HepG2 (cell line): ENCODE data around the gene USP7. TPM values are rescaled to one million over a fixed set of nuclear protein-coding genes. Genes with fewer than 3 reads are reported as not detected.

Source experiments
- BCL6 ChIP-seq: IDR thresholded peaks from 2 replicates; pipeline ENCODE4 v1.6.1; 2016; ENCODE audit warnings: missing genetic modification reagents, missing compliant biosample characterization
- CHCHD3 ChIP-seq: sonication (generic); formaldehyde crosslinking; IDR thresholded peaks from 2 replicates; pipeline ENCODE4 v1.8.0; 2022; ENCODE audit warnings: mild to moderate bottlenecking, missing genetic modification reagents, moderate library complexity
- FOXK1 ChIP-seq: sonication (generic); formaldehyde crosslinking; IDR thresholded peaks from 2 replicates; pipeline ENCODE4 v1.4.0; 2020; ENCODE audit warnings: low read depth, missing genetic modification reagents, borderline replicate concordance
- FOXO1 ChIP-seq: sonication (generic); formaldehyde crosslinking; IDR thresholded peaks from 2 replicates; pipeline ENCODE4 v1.4.0; 2020; ENCODE audit warnings: missing genetic modification reagents
- HOXD1 ChIP-seq: sonication (generic); formaldehyde crosslinking; IDR thresholded peaks from 2 replicates; pipeline ENCODE4 v1.5.0; 2020; ENCODE audit warnings: missing genetic modification reagents
- KLF9 ChIP-seq: IDR thresholded peaks from 2 replicates; pipeline ENCODE4 v1.6.1; 2016; ENCODE audit warnings: low read depth
- NFIC ChIP-seq: IDR thresholded peaks from 2 replicates; pipeline ENCODE4 v1.6.1; 2012; ENCODE audit warnings: mild to moderate bottlenecking, low read length, inconsistent platforms
- RBM39 ChIP-seq: fragments of 200-400 bp; formaldehyde crosslinking; IDR thresholded peaks from one replicate; pipeline ENCODE4 v1.6.1; 2018; ENCODE audit warnings: antibody characterized with exemption, mild to moderate bottlenecking, low read depth, low read length; ENCODE audit not compliant: poor library complexity, severe bottlenecking
- SKI ChIP-seq: fragments of 450-650 bp; IDR thresholded peaks from one replicate; pipeline ENCODE4 v1.6.1; 2018; ENCODE audit warnings: mild to moderate bottlenecking; ENCODE audit not compliant: partially characterized antibody
- SOX13 ChIP-seq, 3 experiments: fragments of 450-650 bp in 1 of 3; sonication (generic) in 1 of 3; formaldehyde crosslinking in 1 of 3; IDR thresholded peaks in 2 of 3; conservative IDR thresholded peaks in 1 of 3; 2 replicates each; pipeline versions ENCODE4 v1.5.0 to v1.6.1; 2016 to 2020; ENCODE audit warnings: antibody characterized with exemption in 1 of 3, mild to moderate bottlenecking in 1 of 3, missing compliant biosample characterization in 1 of 3, missing genetic modification reagents in 1 of 3, moderate library complexity in 1 of 3
- TSC22D2 ChIP-seq: sonication (generic); formaldehyde crosslinking; IDR thresholded peaks from 2 replicates; pipeline ENCODE4 v1.5.1; 2020; ENCODE audit warnings: missing genetic modification reagents, mild to moderate bottlenecking, borderline replicate concordance
- ZEB1 ChIP-seq: IDR thresholded peaks from 2 replicates; pipeline ENCODE4 v1.6.1; 2012; ENCODE audit warnings: mild to moderate bottlenecking, low read depth, inconsistent platforms; ENCODE audit not compliant: insufficient replicate concordance
- ZFP36L2 ChIP-seq: sonication (generic); formaldehyde crosslinking; IDR thresholded peaks from 2 replicates; pipeline ENCODE4 v1.4.0; 2020; ENCODE audit warnings: missing genetic modification reagents
- ZMAT3 ChIP-seq: sonication (generic); formaldehyde crosslinking; conservative IDR thresholded peaks from 2 replicates; pipeline ENCODE4 v1.7.0; 2021; ENCODE audit warnings: missing genetic modification reagents
- ZNF263 ChIP-seq: sonication (generic); formaldehyde crosslinking; IDR thresholded peaks from 2 replicates; pipeline ENCODE4 v1.4.0; 2020; ENCODE audit warnings: missing genetic modification reagents
- ZNF282 ChIP-seq: fragments of 450-650 bp; IDR thresholded peaks from 2 replicates; pipeline ENCODE4 v1.6.1; 2018; ENCODE audit not compliant: partially characterized antibody
- ZNF317 ChIP-seq: sonication (generic); formaldehyde crosslinking; IDR thresholded peaks from 2 replicates; pipeline ENCODE4 v1.5.0; 2020; ENCODE audit warnings: mild to moderate bottlenecking, missing genetic modification reagents
- ZNF547 ChIP-seq: sonication (generic); formaldehyde crosslinking; IDR thresholded peaks from 2 replicates; pipeline ENCODE4 v1.5.1; 2020; ENCODE audit warnings: mild to moderate bottlenecking, missing genetic modification reagents
- ZNF556 ChIP-seq: sonication (generic); formaldehyde crosslinking; IDR thresholded peaks from 2 replicates; pipeline ENCODE4 v1.4.0; 2020; ENCODE audit warnings: mild to moderate bottlenecking, missing genetic modification reagents, borderline replicate concordance
- ZNF557 ChIP-seq: sonication (generic); formaldehyde crosslinking; IDR thresholded peaks from 2 replicates; pipeline ENCODE4 v1.4.0; 2020; ENCODE audit warnings: missing genetic modification reagents
- ZNF577 ChIP-seq: sonication (generic); formaldehyde crosslinking; IDR thresholded peaks from 2 replicates; pipeline ENCODE4 v1.4.0; 2020; ENCODE audit warnings: mild to moderate bottlenecking, low read depth, missing genetic modification reagents, borderline replicate concordance
- ZNF766 ChIP-seq: sonication (generic); formaldehyde crosslinking; IDR thresholded peaks from 2 replicates; pipeline ENCODE4 v1.5.0; 2020; ENCODE audit warnings: missing genetic modification reagents, borderline replicate concordance
- ZNF773 ChIP-seq: sonication (generic); formaldehyde crosslinking; IDR thresholded peaks from 2 replicates; pipeline ENCODE4 v1.4.0; 2020; ENCODE audit warnings: missing genetic modification reagents, borderline replicate concordance
- ZZZ3 ChIP-seq: sonication (generic); formaldehyde crosslinking; IDR thresholded peaks from 2 replicates; pipeline ENCODE4 v1.4.0; 2020; ENCODE audit warnings: missing genetic modification reagents, mild to moderate bottlenecking, borderline replicate concordance
- polyA plus RNA-seq, 8 experiments: library from polyadenylated mRNA; depleted of rRNA in 3 of 8; stranded (reverse) in 7 of 8; unstranded in 1 of 8; fragments of >200 nt; fragmentation: Illumina TruSeq in 4 of 8; extraction: Trizol in 4 of 8; gene quantifications; 2 replicates each; pipeline versions ENCODE4 v1.2.1 to v1.2.3, GENCODE V29; 2011 to 2016; ENCODE audit warnings: low read depth in 4 of 8, missing spikeins in 1 of 8, mixed read lengths in 1 of 8; ENCODE audit not compliant: insufficient read depth in 1 of 8
- total RNA-seq, 5 experiments: library from RNA; depleted of rRNA; stranded (reverse); fragments of >200 nt; fragmentation: Illumina TruSeq; extraction: Trizol; gene quantifications; 2 replicates each; pipeline ENCODE4 v1.2.3, GENCODE V29; 2016; ENCODE audit warnings: low read depth in 1 of 5
- TF ChIP-seq, protein P1 (sequence below): sonication (generic); formaldehyde crosslinking; IDR thresholded peaks from 2 replicates; pipeline ENCODE4 v1.4.0; 2020; ENCODE audit warnings: mild to moderate bottlenecking, missing genetic modification reagents
- TF ChIP-seq, protein P2 (sequence below): sonication (generic); formaldehyde crosslinking; IDR thresholded peaks from 2 replicates; pipeline ENCODE4 v1.4.0; 2020; ENCODE audit warnings: missing genetic modification reagents
- TF ChIP-seq, protein P3 (sequence below): sonication (generic); formaldehyde crosslinking; IDR thresholded peaks from 2 replicates; pipeline ENCODE4 v1.8.0; 2022; ENCODE audit warnings: missing genetic modification reagents, low read depth, mild to moderate bottlenecking, borderline replicate concordance
- TF ChIP-seq, protein P4 (sequence below): IDR thresholded peaks from 2 replicates; pipeline ENCODE4 v1.6.1; 2016
- TF ChIP-seq, protein P5 (sequence below): sonication (generic); formaldehyde crosslinking; IDR thresholded peaks from 2 replicates; pipeline ENCODE4 v1.4.0; 2020; ENCODE audit warnings: missing genetic modification reagents, low read depth, mild to moderate bottlenecking, borderline replicate concordance

Gene USP7
- total and polyA plus RNA-seq, 2 of the 13 experiments (the other 11 are each of a cell fraction or from before 2014, with no cell fraction given) = 52.5 to 173 TPM

DNA sequence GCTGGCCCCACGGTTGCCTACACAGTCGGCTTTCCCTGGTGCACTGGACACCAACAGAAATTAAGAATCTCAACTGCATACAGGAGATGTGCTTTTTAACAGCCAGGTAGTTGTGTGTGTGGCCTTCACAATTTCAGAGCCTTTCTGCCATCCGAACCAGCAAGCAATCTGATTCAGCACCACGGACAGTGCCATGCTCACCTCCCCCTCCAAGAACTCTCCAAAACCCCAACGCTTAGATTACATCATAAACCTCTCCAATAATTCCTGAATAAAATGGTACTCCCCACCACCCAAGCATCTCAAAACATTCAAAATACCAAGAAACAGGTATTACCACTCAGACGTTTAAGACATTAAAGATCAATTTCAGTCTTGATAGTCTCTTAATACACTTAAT is 31.8 kb downstream of the USP7 start (continued):
- TF ChIP-seq, protein P1, sequence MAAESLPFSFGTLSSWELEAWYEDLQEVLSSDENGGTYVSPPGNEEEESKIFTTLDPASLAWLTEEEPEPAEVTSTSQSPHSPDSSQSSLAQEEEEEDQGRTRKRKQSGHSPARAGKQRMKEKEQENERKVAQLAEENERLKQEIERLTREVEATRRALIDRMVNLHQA (CRISPR knock-in tag) = no peak
- peak; percentile 89; the same call in 1 of the 2 replicates for TF ChIP-seq ZNF557 (CRISPR knock-in tag)
- peak; percentile 55; the same call in 1 of the 2 replicates for TF ChIP-seq FOXK1
- no peak for TF ChIP-seq ZEB1
- TF ChIP-seq ZMAT3 (CRISPR knock-in tag) = no peak
- TF ChIP-seq, protein P2, sequence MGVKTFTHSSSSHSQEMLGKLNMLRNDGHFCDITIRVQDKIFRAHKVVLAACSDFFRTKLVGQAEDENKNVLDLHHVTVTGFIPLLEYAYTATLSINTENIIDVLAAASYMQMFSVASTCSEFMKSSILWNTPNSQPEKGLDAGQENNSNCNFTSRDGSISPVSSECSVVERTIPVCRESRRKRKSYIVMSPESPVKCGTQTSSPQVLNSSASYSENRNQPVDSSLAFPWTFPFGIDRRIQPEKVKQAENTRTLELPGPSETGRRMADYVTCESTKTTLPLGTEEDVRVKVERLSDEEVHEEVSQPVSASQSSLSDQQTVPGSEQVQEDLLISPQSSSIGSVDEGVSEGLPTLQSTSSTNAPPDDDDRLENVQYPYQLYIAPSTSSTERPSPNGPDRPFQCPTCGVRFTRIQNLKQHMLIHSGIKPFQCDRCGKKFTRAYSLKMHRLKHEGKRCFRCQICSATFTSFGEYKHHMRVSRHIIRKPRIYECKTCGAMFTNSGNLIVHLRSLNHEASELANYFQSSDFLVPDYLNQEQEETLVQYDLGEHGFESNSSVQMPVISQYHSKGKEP (CRISPR knock-in tag) = peak; percentile 93; the same call in 1 of the 2 replicates
- no peak for TF ChIP-seq ZNF547
- TF ChIP-seq ZNF773 (CRISPR knock-in tag) = no peak
- no peak for TF ChIP-seq SKI
- no peak for TF ChIP-seq ZNF263 (CRISPR knock-in tag)
- no peak for TF ChIP-seq HOXD1
- TF ChIP-seq FOXO1 (CRISPR knock-in tag) = peak; percentile 46; the same call in 1 of the 2 replicates
- TF ChIP-seq KLF9 (CRISPR knock-in tag) = no peak
- peak; percentile 81; the same call in 1 of the 2 replicates for TF ChIP-seq ZFP36L2 (CRISPR knock-in tag)
- no peak for TF ChIP-seq ZNF317 (CRISPR knock-in tag)
- TF ChIP-seq, protein P3, sequence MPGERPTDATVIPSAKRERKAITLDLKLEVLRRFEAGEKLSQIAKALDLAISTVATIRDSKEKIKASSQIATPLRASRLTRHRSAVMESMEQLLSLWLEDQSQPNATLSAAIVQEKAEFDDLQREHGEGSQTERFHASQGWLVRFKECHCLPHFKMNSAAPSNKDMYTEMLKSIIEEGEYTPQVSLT = no peak
- TF ChIP-seq BCL6 = peak; percentile 25; the same call in 1 of the 2 replicates
- TF ChIP-seq ZNF766 (CRISPR knock-in tag) = no peak
- no peak for TF ChIP-seq RBM39
- TF ChIP-seq TSC22D2 (CRISPR knock-in tag) = peak; percentile 95; the same call in 1 of the 2 replicates
- TF ChIP-seq ZNF282 = no peak
- 0 out of 2 replicates have a peak, but pooled peaks have one; percentile 42 for TF ChIP-seq CHCHD3
- TF ChIP-seq, protein P4, sequence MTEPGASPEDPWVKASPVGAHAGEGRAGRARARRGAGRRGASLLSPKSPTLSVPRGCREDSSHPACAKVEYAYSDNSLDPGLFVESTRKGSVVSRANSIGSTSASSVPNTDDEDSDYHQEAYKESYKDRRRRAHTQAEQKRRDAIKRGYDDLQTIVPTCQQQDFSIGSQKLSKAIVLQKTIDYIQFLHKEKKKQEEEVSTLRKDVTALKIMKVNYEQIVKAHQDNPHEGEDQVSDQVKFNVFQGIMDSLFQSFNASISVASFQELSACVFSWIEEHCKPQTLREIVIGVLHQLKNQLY (CRISPR knock-in tag) = no peak
- no peak for TF ChIP-seq ZZZ3 (CRISPR knock-in tag)
- TF ChIP-seq ZNF577 (CRISPR knock-in tag) = no peak
- no peak for TF ChIP-seq ZNF556
- TF ChIP-seq NFIC = no peak
- TF ChIP-seq, protein P5, sequence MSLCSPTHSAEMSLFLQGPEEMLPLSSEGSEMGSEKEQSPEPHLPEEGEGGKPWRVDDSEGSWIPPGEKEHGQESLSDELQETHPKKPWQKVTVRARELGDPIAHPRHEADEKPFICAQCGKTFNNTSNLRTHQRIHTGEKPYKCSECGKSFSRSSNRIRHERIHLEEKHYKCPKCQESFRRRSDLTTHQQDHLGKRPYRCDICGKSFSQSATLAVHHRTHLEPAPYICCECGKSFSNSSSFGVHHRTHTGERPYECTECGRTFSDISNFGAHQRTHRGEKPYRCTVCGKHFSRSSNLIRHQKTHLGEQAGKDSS (CRISPR knock-in tag) = no peak
- TF ChIP-seq SOX13 (IDR thresholded peaks at IDR 0.05) = no peak
- TF ChIP-seq SOX13 (CRISPR knock-in tag; conservative IDR thresholded peaks at IDR 0.05 in 1 of 2, IDR thresholded peaks at IDR 0.05 in 1 of 2) = peak in 1 of 2 experiments; percentile 42; a peak in 1 of 4 replicates
